ENCODE results near the gene FSCN2. TPM values are rescaled to one million over a fixed set of nuclear protein-coding genes. Genes with fewer than 3 reads are reported as not detected.
A peak's percentile ranks its signal among the peaks of the same experiment; 100 is the strongest.

The FSCN2 gene, protein sequence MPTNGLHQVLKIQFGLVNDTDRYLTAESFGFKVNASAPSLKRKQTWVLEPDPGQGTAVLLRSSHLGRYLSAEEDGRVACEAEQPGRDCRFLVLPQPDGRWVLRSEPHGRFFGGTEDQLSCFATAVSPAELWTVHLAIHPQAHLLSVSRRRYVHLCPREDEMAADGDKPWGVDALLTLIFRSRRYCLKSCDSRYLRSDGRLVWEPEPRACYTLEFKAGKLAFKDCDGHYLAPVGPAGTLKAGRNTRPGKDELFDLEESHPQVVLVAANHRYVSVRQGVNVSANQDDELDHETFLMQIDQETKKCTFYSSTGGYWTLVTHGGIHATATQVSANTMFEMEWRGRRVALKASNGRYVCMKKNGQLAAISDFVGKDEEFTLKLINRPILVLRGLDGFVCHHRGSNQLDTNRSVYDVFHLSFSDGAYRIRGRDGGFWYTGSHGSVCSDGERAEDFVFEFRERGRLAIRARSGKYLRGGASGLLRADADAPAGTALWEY
- total RNA-seq, result under 1 TPM; 0.22 to 0.33 TPM

- Mint-ChIP-seq H3K9me3 (no peaks in the 10 kb centered on the region), H3K36me3 (ENCODE audit: low read depth) (no peaks in the 10 kb centered on the region), H3K27me3 (no peaks in the 10 kb centered on the region), H3K27ac (no peak within 1 kb of the TSS), H3K4me1 (no peaks in the 10 kb centered on the region), H3K4me3 (no peak within 1 kb of the TSS)
- POLR2A ChIA-PET, result no interaction called here
- DNase-seq, result no peak
- CTCF ChIA-PET, result no interaction called here
Measured at GRCh38 chr17:81527591-81528383, at the start of gene FSCN2. FSCN2 (plus strand) TSS chr17:81528377; CDS start chr17:81528532, 155 bp downstream.

DNA sequence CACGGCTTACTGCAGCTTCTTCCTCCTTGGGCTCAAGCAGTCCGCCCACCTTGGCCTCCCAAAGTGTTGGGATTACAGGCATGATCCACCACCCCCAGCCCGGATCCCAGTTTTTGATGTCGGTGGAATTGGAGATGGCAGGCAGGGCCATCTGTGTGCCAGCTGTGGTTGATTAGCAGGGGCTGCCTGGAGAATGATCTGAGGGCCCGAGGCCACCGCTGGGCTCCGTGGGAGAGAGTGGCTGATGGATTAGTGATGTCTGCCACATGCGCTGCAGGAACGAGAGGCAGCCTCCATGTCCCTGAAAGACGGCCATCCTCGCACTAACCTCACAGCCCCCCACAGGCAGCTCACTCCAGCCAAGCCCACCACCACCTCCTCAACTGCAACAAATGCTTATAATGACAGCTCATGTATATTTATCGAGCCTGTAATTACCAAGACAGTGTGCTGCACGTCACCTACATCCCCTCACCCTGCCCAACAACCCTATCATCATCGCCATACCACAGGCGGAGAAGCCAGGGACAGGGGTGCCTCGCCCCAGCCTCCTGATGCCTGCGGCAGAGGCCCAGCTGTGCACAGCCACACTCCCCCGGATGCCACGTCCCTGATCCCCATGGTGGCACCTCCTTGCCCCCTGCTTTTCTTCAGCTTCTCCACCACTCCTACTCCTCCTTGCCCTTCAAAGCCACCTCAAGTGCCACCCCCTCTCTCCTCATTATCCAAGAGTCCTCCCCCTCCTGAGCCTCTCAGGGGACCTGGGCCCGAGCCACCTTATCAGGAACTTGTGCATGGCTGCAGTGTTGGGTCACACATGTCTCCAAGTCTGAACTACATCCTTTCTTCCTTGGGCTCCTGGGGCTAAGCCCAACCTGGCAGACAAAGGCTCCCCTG lies 48.8 kb upstream of the FSCN2 start:
- no peak overlapping the region for H3K27ac Mint-ChIP-seq
- ChIA-PET CTCF (interaction anchor here (0.7 kb wide), 1 partner anchor 18 kb away, joined by 3 read pairs; no protein-coding TSS in a partner anchor), POLR2A (no interaction called here)
- DNase-seq, result no peak
- H3K36me3 Mint-ChIP-seq (ENCODE audit: low read depth), result no peaks in the 10 kb centered on the region
- H3K9me3 Mint-ChIP-seq, result no peaks in the 10 kb centered on the region
- H3K4me3 Mint-ChIP-seq, result no peak overlapping the region
- H3K4me1 Mint-ChIP-seq, result peaks cover 7% of the 10 kb centered on the region
- H3K27me3 Mint-ChIP-seq, result peaks cover 30% of the 10 kb centered on the region

DNA sequence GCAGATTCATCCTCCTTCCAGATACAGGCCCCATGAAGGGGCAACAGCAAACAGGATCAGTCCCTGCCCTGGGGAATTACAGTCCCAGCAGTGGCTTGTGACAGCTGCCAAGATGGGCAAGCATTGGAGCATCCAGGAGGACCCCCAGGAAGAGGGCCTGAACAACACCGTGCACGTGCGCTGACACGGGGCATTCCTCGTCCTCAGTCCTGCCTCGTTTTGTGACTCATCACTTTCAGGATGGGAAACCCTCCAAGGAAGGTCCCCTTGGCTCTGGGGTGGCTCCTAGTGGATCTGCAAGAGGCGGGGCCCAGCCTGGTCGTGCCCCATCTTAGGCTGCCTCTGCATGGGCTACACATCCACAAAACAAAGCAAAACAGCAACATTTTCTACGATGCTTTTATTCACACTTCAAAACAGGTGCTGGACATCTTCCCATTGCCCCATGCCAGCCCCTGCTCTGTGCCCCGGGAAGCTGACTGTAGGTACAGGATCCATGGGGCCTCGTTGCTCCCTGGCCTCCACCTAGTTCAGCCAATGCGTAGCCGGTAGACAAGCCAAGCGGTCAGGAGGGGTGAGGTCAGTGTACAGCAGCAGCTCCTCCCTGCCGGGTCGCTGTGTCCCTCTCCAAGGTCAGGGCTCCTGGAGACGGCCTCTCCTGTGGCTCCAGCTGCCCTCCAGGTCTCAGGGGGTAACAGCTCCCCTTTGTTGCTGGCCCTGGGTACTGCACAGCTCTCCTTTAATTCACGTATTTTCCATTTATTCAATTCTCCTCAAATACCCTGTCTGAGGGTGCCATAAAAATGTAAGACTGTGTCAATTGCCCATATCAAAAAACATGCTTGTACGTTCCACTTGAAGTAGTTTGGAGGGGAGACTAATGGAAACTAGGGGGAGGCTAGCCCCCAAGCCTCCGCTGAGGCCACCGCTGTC lies 47.8 kb upstream of the FSCN2 start:
- no peak overlapping the region for H3K27ac Mint-ChIP-seq
- CTCF ChIA-PET, result no interaction called here
- no peak overlapping the region for H3K4me3 Mint-ChIP-seq

GRCh38 chr17:81481073-81481799 lies 46.9 kb upstream of the FSCN2 start:
- H3K9me3 Mint-ChIP-seq, result no peaks in the 10 kb centered on the region
- H3K36me3 Mint-ChIP-seq (ENCODE audit: low read depth), result no peaks in the 10 kb centered on the region
- ChIA-PET POLR2A (interaction anchor here (0.6 kb wide), 1 partner anchor 28 kb away, joined by 6 read pairs; no protein-coding TSS in a partner anchor), CTCF (no interaction called here)
- DNase-seq, result peak; percentile 67
- H3K27me3 Mint-ChIP-seq, result peaks cover 30% of the 10 kb centered on the region
- H3K4me3 Mint-ChIP-seq, result peak overlapping the region; percentile 39
- H3K4me1 Mint-ChIP-seq, result peaks cover 11% of the 10 kb centered on the region
- H3K27ac Mint-ChIP-seq, result no peak overlapping the region

More for the DNA sequence above, 47.8 kb upstream of the FSCN2 start:
- H3K9me3 Mint-ChIP-seq, result no peaks in the 10 kb centered on the region
- POLR2A ChIA-PET, result no interaction called here
- DNase-seq, result no peak
- H3K36me3 Mint-ChIP-seq (ENCODE audit: low read depth), result no peaks in the 10 kb centered on the region
- H3K4me1 Mint-ChIP-seq, result peaks cover 7% of the 10 kb centered on the region
- H3K27me3 Mint-ChIP-seq, result peaks cover 30% of the 10 kb centered on the region

- H3K4me1 Mint-ChIP-seq, result peaks cover 14% of the 10 kb centered on the region
- DNase-seq, result no peak
- peaks cover 30% of the 10 kb centered on the region for H3K27me3 Mint-ChIP-seq
- H3K27ac Mint-ChIP-seq, result no peak overlapping the region
- CTCF ChIA-PET, result no interaction called here
- POLR2A ChIA-PET, result interaction anchor here (0.6 kb wide), 1 partner anchor 27 kb away, joined by 6 read pairs; no protein-coding TSS in a partner anchor
- no peaks in the 10 kb centered on the region for H3K9me3 Mint-ChIP-seq
- H3K4me3 Mint-ChIP-seq, result peak overlapping the region; percentile 39
- no peaks in the 10 kb centered on the region for H3K36me3 Mint-ChIP-seq (ENCODE audit: low read depth)
Measured at GRCh38 chr17:81481815-81482505, 46.2 kb upstream of the FSCN2 start.

- CTCF ChIA-PET, result no interaction called here
- DNase-seq, result no peak
- Mint-ChIP-seq H3K36me3 (ENCODE audit: low read depth) (no peaks in the 10 kb centered on the region), H3K4me1 (peaks cover 16% of the 10 kb centered on the region), H3K27me3 (peaks cover 30% of the 10 kb centered on the region), H3K27ac (no peak overlapping the region), H3K4me3 (no peak overlapping the region), H3K9me3 (no peaks in the 10 kb centered on the region)
- POLR2A ChIA-PET, result no interaction called here
Measured at GRCh38 chr17:81482673-81483072, 45.5 kb upstream of the FSCN2 start.

- DNase-seq, result no peak
- H3K9me3 Mint-ChIP-seq, result no peaks in the 10 kb centered on the region
- H3K27ac Mint-ChIP-seq, result no peak overlapping the region
- H3K27me3 Mint-ChIP-seq, result peaks cover 26% of the 10 kb centered on the region
- H3K4me3 Mint-ChIP-seq, result no peak overlapping the region
- CTCF ChIA-PET, result interaction anchor here (1.1 to 2.6 kb wide), 5 partner anchors 15 to 499 kb away, joined by 3 to 11 read pairs (median 8); no protein-coding TSS in a partner anchor
- POLR2A ChIA-PET, result no interaction called here
- peaks cover 16% of the 10 kb centered on the region for H3K4me1 Mint-ChIP-seq
- H3K36me3 Mint-ChIP-seq (ENCODE audit: low read depth), result no peaks in the 10 kb centered on the region
Measured at GRCh38 chr17:81483085-81483861, 44.9 kb upstream of the FSCN2 start.

GRCh38 chr17:81483862-81484194 lies 44.3 kb upstream of the FSCN2 start:
- peaks cover 26% of the 10 kb centered on the region for H3K27me3 Mint-ChIP-seq
- ChIA-PET CTCF (interaction anchor here (1.0 to 2.6 kb wide), 9 partner anchors 14 to 500 kb away, joined by 3 to 11 read pairs (median 6); no protein-coding TSS in a partner anchor), POLR2A (no interaction called here)
- H3K27ac Mint-ChIP-seq, result no peak overlapping the region
- peaks cover 16% of the 10 kb centered on the region for H3K4me1 Mint-ChIP-seq
- no peaks in the 10 kb centered on the region for H3K36me3 Mint-ChIP-seq (ENCODE audit: low read depth)
- no peak for DNase-seq
- no peak overlapping the region for H3K4me3 Mint-ChIP-seq
- H3K9me3 Mint-ChIP-seq, result no peaks in the 10 kb centered on the region

GRCh38 chr17:81484195-81484979 lies 43.8 kb upstream of the FSCN2 start:
- Mint-ChIP-seq H3K4me1 (peaks cover 19% of the 10 kb centered on the region), H3K27ac (no peak overlapping the region), H3K36me3 (ENCODE audit: low read depth) (no peaks in the 10 kb centered on the region), H3K27me3 (peaks cover 26% of the 10 kb centered on the region), H3K4me3 (peak overlapping the region; percentile 13), H3K9me3 (no peaks in the 10 kb centered on the region)
- POLR2A ChIA-PET, result interaction anchor here (0.6 to 1.0 kb wide), 2 partner anchors 28 to 199 kb away, joined by 3 read pairs; partner anchors contain the start of gene ACTG1
- CTCF ChIA-PET, result interaction anchor here (0.5 to 2.6 kb wide), 31 partner anchors 9 to 500 kb away, joined by 3 to 11 read pairs (median 3); partner anchors contain the start of genes NDUFAF8 and TEPSIN
- DNase-seq, result peak; percentile 88

All from activated CD4-positive, alpha-beta T cell treated with anti-CD3 and anti-CD28 coated beads, Interleukin-2, amount 10 ng/mL, durations not matched to agents 7 days and 5 days (primary cell).